ENCODE data around the gene RYR1.

The RYR1 gene

GRCh38 chr19:38433268-38433733 lies at the start of gene RYR1:
RYR1 (plus strand) TSS chr19:38433691; CDS start chr19:38433830, 139 bp downstream.
- DNase-seq (ENCODE audit: low read depth, low spot score): no peak

DNA sequence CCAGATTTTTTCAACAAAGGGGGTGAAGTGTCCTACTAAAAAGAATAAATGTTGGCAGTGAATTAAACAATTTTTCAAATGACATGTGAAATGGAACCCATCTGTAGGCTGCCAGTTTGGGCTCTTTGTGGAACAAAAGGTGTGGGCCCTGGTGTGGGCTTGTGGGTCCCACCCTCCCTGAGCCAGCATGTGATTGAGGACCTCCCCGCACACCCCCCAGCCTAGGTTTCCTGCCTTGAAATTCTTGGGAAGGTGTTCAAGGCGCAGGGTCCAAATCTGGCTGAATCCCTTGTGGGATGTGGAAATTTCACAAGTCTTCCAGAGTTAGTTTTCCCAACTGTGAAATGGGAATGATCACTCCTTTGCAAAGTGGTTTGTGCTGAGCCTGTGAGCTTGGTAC lies 49.7 kb upstream of the RYR1 start:
- no peak for DNase-seq (ENCODE audit: low read depth, low spot score)

- no peak for DNase-seq (ENCODE audit: low read depth, low spot score)
Observed at GRCh38 chr19:38384209-38385027, 49.1 kb upstream of the RYR1 start.

GRCh38 chr19:38385057-38385803 lies 48.3 kb upstream of the RYR1 start:
- no peak for DNase-seq (ENCODE audit: low read depth, low spot score)

DNA sequence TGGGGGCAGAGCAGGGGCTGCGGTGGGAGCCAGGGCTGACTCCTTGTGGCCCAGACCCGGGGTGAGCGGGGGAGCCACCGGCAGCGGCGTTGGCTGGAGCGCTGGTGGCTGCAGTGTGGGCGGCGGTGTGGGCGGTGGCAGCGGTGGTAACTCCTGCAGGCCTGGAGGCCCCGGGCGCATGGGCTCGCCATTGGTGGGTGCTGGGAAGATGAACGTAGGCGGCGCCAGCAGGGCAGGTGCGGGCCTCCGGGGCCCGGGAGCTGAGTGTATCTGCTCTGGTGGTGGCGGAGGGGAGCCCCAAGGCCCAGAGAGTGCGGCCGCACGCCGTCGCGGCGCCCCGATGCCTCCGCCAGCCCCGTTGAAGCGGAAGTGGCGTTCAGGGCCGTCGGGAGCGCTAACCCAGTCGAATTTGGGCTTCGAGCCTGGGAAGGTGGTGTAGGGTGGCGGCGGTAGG lies 47.7 kb upstream of the RYR1 start:
- no peak for DNase-seq (ENCODE audit: low read depth, low spot score)

DNA sequence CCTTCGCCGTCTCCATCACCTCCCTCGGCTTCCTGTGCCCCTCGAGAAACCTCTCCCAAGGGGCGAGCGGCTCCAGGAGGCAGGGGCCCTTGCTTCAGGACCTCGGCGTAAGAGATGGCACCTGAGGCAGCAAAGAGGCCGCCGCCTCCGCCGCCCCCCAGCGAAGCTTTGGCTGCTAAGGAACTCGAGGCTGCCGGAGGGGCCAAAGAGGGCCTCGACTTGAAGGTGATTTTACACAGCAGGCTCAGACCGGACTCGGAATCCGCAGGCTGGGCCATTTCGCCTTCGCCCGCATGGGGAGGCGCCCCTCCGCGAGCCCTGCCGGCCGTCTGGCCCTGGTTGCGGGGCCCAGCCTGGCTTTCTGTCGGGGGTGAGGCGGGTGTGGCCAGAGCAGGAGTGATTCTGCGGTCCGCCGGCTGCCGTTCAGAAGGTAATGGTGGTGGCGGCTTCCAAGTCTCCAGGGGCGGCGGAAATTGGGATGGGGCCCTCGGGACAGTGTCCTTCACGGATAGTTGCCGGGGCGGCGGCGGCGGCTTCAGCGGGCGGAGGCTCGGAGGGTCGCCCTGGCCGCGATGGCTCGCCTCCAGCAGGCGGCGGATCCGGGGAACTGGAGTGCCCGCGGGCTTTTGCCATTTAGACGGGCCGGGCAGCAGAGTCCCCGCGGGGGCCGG lies 47.1 kb upstream of the RYR1 start:
- DNase-seq (ENCODE audit: low read depth, low spot score): no peak

- no peak for DNase-seq (ENCODE audit: low read depth, low spot score)
Observed at GRCh38 chr19:38386971-38387549, 46.4 kb upstream of the RYR1 start.

DNA sequence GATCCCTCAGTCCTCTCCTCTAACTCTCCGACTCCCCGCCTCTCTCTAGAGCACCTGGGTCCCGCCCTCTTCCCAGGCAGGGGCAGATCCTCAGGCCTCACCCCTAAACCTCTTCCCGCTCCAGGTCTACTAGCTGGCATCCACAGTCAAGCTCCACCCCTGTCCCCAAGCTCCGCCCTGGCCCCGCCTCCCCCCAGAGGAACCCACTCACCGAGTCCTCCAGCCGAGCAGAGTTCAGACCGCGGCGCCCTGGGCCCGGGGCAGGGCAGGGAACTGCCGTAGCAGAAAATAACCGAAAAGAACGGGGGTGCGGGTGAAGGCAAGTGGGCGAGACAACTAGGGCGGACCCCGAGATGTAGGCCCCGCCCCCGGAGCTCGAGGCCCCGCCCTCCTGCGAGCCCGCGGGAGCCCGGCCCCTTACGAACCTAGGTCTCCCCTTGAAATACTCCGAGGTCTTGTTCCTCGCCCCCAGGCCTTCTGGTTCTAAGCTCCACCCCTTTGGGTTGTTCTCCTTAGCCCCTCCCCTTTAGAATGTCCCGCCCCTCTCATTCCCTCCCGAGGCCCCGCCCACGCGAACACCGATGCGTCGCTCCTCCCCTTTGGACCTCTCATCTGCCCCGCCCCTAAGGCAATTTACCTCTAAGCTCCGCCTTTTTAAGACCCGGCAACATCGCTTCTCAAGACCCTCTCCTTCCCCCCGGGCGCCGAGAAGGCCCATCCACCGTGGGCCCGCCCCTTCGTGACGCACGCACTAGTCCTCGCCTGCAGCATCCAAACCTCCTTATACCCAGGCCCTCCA lies 45.7 kb upstream of the RYR1 start, which contains the start of gene GGN:
Gene GGN (minus strand): TSS at position 485 of the 799 bp plus-strand sequence. CDS start 773 bp downstream, outside the sequence.
- peak; percentile 80 for DNase-seq (ENCODE audit: low read depth, low spot score)

DNA sequence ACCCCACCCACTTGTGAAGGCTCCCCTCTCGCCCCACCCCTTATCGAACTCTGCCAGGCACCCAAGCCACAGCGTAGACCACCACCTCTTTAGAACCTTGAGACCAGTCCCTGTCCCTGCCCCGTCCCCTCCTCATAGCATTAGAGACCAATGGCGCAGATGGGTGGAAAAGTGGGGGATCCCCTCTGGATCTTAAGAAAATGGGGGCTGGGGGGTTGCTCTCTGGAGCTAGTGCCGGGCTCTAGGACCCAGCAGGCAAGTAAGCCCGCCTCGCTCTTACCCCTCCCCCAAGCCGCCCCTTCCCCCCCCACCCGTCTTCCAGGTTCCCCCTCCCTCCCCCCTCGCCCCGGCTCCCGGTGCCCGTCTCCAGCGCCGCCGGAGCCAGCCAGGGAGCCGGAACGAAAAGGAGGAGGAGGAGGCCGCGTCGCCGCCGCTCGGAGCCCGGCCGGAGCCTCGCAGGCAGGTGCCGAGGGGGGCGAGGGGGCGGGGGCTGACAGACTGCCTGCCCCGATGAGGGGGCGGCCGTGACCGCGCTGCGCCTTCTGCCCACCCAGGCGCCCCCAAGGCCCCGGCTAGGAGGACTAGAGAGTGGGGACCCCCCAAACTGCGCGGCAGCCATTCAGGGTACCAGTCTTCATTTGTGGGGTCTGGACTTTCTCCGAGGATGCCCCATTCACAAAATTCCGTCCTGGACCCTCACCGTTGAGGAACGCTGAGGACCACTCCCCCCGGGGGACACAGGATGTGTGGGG lies 45.0 kb upstream of the RYR1 start, which contains the start of gene SPRED3:
Gene SPRED3 (plus strand): TSS at position 349 of the 752 bp plus-strand sequence. CDS start 1,606 bp downstream, outside the sequence.
- DNase-seq (ENCODE audit: low read depth, low spot score): no peak

DNA sequence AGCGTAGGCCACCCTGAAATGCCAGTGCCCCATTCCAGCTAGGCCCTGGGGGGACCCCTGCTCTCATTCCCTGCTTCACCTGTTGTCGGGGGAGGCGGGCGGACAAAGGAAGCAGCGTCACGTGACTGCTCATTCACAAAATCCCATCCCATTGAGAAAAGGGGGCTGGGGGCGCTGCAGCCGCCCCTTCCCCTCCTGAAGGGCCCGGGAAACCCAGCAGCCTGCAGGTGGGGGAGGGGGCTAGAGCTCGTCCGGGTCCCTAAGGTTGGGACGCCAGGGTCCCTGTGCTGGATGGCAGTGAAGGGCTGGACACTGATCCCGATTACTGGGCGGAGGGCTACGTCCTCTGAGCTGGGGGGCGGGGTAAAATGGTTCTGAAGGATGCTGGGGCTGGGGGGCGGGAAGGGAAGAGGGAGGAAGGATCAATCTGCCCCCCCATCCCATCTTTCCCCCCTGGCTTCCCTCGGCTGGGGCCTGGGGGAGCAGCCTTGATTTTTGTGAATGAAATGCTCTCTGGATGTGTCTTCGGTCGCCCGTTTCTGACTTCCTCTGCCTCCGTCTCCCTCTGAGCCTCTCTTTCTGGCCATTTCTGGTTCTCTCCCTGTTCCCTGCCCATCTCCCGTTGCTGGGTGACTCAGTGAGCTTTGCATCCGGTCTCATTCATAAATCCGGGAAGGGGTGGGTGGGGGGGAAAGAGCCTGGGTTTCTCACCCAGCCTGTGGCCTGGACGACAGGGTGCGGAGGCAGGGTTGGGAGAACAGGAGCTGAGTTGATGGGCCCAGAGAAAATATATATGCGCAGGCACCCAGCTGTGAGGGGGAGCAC lies 44.2 kb upstream of the RYR1 start:
- DNase-seq (ENCODE audit: low read depth, low spot score): no peak

DNA sequence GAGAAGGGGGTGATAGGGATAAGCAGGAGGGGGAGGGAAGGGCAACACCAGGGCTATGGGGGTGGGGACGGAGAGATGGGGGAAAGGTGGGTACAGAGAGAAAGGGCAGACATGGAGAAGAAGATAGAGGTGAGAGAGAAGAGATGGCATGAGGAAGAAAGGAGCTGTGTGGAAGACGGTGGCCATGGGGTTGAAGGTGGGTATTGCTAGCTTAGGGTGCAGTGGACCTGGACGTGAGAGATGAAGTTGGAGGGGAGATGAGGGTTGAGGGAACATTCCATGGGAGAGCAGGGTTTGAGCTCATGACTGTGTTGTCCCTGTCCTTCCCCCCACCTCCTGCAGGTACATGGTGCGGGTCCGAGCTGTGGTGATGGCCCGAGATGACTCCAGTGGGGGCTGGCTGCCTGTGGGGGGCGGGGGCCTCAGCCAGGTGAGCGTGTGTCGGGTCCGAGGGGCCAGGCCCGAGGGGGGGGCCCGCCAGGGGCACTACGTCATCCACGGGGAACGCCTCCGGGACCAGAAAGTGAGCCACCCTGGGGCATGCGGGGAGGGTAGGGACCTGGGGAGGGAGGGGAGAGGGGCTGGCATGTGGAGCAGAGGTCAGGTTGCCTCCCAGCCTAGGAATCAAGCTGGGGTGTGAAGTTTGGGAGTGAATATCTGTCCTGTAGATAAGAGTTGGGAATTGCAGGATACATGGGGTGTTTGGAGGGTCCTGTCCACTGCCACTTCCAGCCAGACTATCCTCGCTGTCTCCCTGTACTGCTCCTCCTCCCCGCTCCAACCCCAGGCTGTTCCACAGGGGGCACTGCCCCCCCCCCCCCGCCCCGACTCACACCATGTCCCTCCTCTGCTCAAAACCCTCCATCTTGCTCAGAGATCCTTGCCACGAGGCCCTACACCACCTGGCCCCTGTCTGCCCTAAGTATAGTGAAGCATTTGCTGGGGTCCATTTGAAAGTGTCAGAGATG lies 43.2 kb upstream of the RYR1 start:
- DNase-seq (ENCODE audit: low read depth, low spot score): no peak

GRCh38 chr19:38391911-38392464 lies 41.5 kb upstream of the RYR1 start:
- no peak for DNase-seq (ENCODE audit: low read depth, low spot score)

DNA sequence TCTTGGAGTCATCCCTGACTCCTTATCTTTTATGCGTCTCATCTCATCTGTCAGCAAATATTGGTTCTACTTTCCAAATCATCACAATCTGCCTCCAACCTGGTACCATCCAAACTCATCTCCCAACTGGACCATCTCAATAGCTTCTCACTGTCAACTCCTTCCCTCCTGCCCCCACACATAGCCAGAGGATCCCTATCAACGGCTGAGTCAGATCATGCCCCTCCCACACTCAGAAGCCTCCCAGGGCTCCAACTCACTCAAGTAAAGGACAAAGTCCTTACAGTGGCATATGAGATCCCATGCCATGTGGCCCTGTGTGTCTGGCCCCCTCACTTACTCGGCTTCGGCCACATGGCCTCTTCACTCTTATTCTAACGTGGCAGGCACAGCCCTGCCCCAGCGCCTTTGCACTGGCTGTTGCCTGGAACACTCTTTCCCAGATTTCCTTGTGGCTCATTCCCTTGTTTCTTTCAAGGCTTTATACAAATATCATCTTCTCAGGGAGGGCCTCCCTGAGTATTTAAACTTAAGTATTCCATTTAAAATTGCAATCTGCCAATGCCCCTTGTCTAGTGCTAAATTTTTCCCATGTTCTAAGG lies 40.7 kb upstream of the RYR1 start:
- DNase-seq (ENCODE audit: low read depth, low spot score): no peak

GRCh38 chr19:38394488-38394887 lies 39.0 kb upstream of the RYR1 start:
- DNase-seq (ENCODE audit: low read depth, low spot score): no peak

DNA sequence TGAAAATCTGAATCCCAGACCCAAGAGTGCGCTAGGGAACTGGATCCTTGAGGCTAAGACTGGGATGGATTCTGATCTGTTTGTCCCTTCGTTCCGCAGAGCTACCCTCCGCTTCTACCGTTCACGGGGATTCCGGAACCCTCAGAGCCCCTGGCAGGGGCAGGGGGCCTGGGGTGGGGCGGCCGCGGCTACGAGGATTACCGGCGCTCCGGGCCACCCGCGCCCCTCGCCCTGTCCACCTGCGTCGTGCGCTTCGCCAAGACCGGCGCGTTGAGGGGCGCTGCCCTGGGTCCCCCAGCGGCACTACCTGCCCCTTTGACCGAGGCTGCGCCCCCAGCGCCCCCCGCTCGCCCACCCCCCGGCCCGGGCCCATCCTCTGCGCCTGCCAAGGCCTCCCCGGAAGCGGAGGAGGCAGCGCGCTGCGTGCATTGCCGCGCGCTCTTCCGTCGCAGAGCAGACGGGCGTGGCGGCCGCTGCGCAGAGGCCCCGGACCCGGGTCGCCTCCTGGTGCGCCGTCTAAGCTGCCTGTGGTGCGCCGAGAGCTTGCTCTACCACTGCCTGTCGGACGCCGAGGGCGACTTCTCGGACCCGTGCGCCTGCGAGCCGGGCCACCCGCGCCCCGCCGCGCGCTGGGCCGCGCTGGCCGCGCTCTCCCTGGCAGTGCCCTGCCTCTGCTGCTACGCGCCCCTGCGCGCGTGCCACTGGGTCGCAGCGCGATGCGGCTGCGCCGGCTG lies 37.9 kb upstream of the RYR1 start:
- DNase-seq (ENCODE audit: low read depth, low spot score): no peak

DNA sequence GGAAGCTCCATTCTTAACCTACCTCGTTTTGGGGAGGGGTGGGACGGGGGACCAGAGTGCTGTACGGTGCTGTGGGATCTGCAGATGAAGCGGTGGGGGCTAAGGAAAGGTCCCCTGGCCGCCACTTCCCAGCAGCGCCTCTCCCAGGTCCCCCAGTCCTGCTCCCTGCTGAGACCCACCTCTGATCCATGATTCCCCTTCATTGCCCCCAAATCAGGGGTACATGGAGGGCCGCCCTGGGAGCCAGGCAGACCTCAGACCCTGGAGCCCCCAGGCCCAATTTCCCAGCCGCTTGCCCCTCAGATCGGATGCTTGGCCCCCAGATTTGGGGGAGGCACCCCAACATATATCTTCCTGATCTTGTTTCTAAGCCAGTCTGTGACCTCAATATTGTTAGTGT lies 34.4 kb upstream of the RYR1 start:
- no peak for DNase-seq (ENCODE audit: low read depth, low spot score)
